Measurements from ENCODE around the gene CHSY3. TPM values are rescaled to one million over a fixed set of nuclear protein-coding genes. Genes with fewer than 3 reads are reported as not detected.

Gene CHSY3
- total and polyA plus RNA-seq, 4 donors: 0.40 to 7.7 (median 2.1) TPM

- TF ChIP-seq YY1 (IDR thresholded peaks at IDR 0.05): no peak
- TF ChIP-seq REST (IDR thresholded peaks at IDR 0.05): no peak
Measured at GRCh38 chr5:130166839-130167490, 262.7 kb downstream of the CHSY3 start (continued).

- H3K4me3 ChIP-seq (ENCODE audit: low read depth in 1 of 3, low read length in 3 of 3): no peak overlapping the region
- H3K9ac ChIP-seq (ENCODE audit: low read depth in 1 of 2, low read length in 2 of 2): no peak overlapping the region
- DNase-seq (ENCODE audit: low spot score): no peak
- H3K27ac ChIP-seq (ENCODE audit: low read depth in 1 of 2, low read length in 2 of 2): no peak overlapping the region
- H3K27me3 ChIP-seq (ENCODE audit: control insufficient read depth in 4 of 4, insufficient read depth in 4 of 4, low read length in 3 of 4): no peaks in the 10 kb centered on the region
- H3K4me1 ChIP-seq (ENCODE audit: control insufficient read depth in 4 of 4, insufficient read depth in 4 of 4, low read length in 3 of 4): no peaks in the 10 kb centered on the region
- H3K36me3 ChIP-seq (ENCODE audit: control insufficient read depth in 4 of 4, insufficient read depth in 3 of 4, low read depth in 1 of 4, low read length in 3 of 4): no peaks in the 10 kb centered on the region
- TF ChIP-seq MAX (IDR thresholded peaks at IDR 0.05) (no peak), REST (IDR thresholded peaks at IDR 0.05) (no peak), NR2F2 (IDR thresholded peaks at IDR 0.05) (no peak), ATF3 (IDR thresholded peaks at IDR 0.05) (no peak), GABPA (IDR thresholded peaks at IDR 0.05 in 1 of 2, conservative IDR thresholded peaks at IDR 0.05 in 1 of 2) (no peak), FOXA1 (IDR thresholded peaks at IDR 0.05) (no peak)
- 88% methylated on average over 4 of the region's 4 CpGs for WGBS
- no peaks in the 10 kb centered on the region for H3K9me3 ChIP-seq (ENCODE audit: control insufficient read depth in 4 of 4, low read length in 3 of 4)
Measured at GRCh38 chr5:130168211-130168610, 263.9 kb downstream of the CHSY3 start.

GRCh38 chr5:130171699-130172098 is 267.4 kb downstream of the CHSY3 start:
- no peak overlapping the region for H3K4me3 ChIP-seq (ENCODE audit: low read depth in 1 of 3, low read length in 3 of 3)
- no peaks in the 10 kb centered on the region for H3K4me1 ChIP-seq (ENCODE audit: control insufficient read depth in 4 of 4, insufficient read depth in 4 of 4, low read length in 3 of 4)
- TF ChIP-seq HNF4A (conservative IDR thresholded peaks at IDR 0.05) (no peak), FOXA2 (IDR thresholded peaks at IDR 0.05) (no peak), HNF4G (IDR thresholded peaks at IDR 0.05) (no peak)
- no peaks in the 10 kb centered on the region for H3K27me3 ChIP-seq (ENCODE audit: control insufficient read depth in 4 of 4, insufficient read depth in 4 of 4, low read length in 3 of 4)
- H3K9ac ChIP-seq (ENCODE audit: low read depth in 1 of 2, low read length in 2 of 2): no peak overlapping the region
- no peak overlapping the region for H3K27ac ChIP-seq (ENCODE audit: low read depth in 1 of 2, low read length in 2 of 2)
- DNase-seq (ENCODE audit: low spot score): no peak
- H3K9me3 ChIP-seq (ENCODE audit: control insufficient read depth in 4 of 4, low read length in 3 of 4): no peaks in the 10 kb centered on the region
- no peaks in the 10 kb centered on the region for H3K36me3 ChIP-seq (ENCODE audit: control insufficient read depth in 4 of 4, insufficient read depth in 3 of 4, low read depth in 1 of 4, low read length in 3 of 4)

Data from liver (tissue), 9 donors.